Measurements from ENCODE around the gene ZNF710.
"Not testable (repeated sequence)": the region's sequence is repeated elsewhere in the genome, so short reads cannot be mapped to it uniquely, and the experiment has no call there.

Gene ZNF710

GRCh38 chr15:90058775-90059174, 57.7 kb downstream of the ZNF710 start:
- in situ Hi-C loops (cut with MboI; ENCODE audit: low sequenced_read_pairs), result no loop called here

- in situ Hi-C loops (cut with MboI; ENCODE audit: low sequenced_read_pairs), result no loop called here
Observed at GRCh38 chr15:90059208-90059985, 58.3 kb downstream of the ZNF710 start.

- in situ Hi-C loops (cut with MboI; ENCODE audit: low sequenced_read_pairs), result no loop called here
Observed at GRCh38 chr15:90060797-90061196, 59.7 kb downstream of the ZNF710 start.

- in situ Hi-C loops (cut with MboI; ENCODE audit: low sequenced_read_pairs), result no loop called here
Observed at GRCh38 chr15:90062023-90062442, 60.9 kb downstream of the ZNF710 start.

GRCh38 chr15:90062462-90062932, 61.4 kb downstream of the ZNF710 start:
- in situ Hi-C loops (cut with MboI; ENCODE audit: low sequenced_read_pairs), result no loop called here

- in situ Hi-C loops (cut with MboI; ENCODE audit: low sequenced_read_pairs), result no loop called here
Observed at GRCh38 chr15:90062973-90063769, 62.0 kb downstream of the ZNF710 start.

GRCh38 chr15:90063770-90064247, 62.7 kb downstream of the ZNF710 start:
- in situ Hi-C loops (cut with MboI; ENCODE audit: low sequenced_read_pairs), result no loop called here

GRCh38 chr15:90064911-90065681, 64.0 kb downstream of the ZNF710 start:
- in situ Hi-C loops (cut with MboI; ENCODE audit: low sequenced_read_pairs), result no loop called here

GRCh38 chr15:90065682-90066049, 64.5 kb downstream of the ZNF710 start:
- in situ Hi-C loops (cut with MboI; ENCODE audit: low sequenced_read_pairs), result no loop called here

- in situ Hi-C loops (cut with MboI; ENCODE audit: low sequenced_read_pairs), result no loop called here
Observed at GRCh38 chr15:90067181-90067952, 66.2 kb downstream of the ZNF710 start.

GRCh38 chr15:90067953-90068606, 67.0 kb downstream of the ZNF710 start:
- in situ Hi-C loops (cut with MboI; ENCODE audit: low sequenced_read_pairs), result no loop called here

- in situ Hi-C loops (cut with MboI; ENCODE audit: low sequenced_read_pairs), result not testable (repeated sequence)
Observed at GRCh38 chr15:90070623-90071022, 69.5 kb downstream of the ZNF710 start.

GRCh38 chr15:90071220-90071807, 70.2 kb downstream of the ZNF710 start:
- in situ Hi-C loops (cut with MboI; ENCODE audit: low sequenced_read_pairs), result no loop called here

GRCh38 chr15:90072978-90073640, 72.0 kb downstream of the ZNF710 start:
- in situ Hi-C loops (cut with MboI; ENCODE audit: low sequenced_read_pairs), result no loop called here

GRCh38 chr15:90074023-90074422, 72.9 kb downstream of the ZNF710 start:
- in situ Hi-C loops (cut with MboI; ENCODE audit: low sequenced_read_pairs), result no loop called here

- in situ Hi-C loops (cut with MboI; ENCODE audit: low sequenced_read_pairs), result loop anchor here (25.0 kb wide), 2 partner anchors 188 to 313 kb away; partner anchors contain the start of genes AP3S2 and MESP1
Observed at GRCh38 chr15:90074916-90075315, 73.8 kb downstream of the ZNF710 start.

GRCh38 chr15:90075420-90076289, 74.5 kb downstream of the ZNF710 start:
- in situ Hi-C loops (cut with MboI; ENCODE audit: low sequenced_read_pairs), result loop anchor here (25.0 kb wide), 2 partner anchors 188 to 313 kb away; partner anchors contain the start of genes AP3S2 and MESP1

- in situ Hi-C loops (cut with MboI; ENCODE audit: low sequenced_read_pairs), result loop anchor here (25.0 kb wide), 2 partner anchors 189 to 314 kb away; partner anchors contain the start of genes AP3S2 and MESP1
Observed at GRCh38 chr15:90076716-90077115, 75.6 kb downstream of the ZNF710 start.

Measured in HL-60/S4 treated with phorbol 12-myristate 13-acetate at 8.2 ng/mL for 4 days and 3 days (cell line).